H1 (cell line): ENCODE measurements around the gene CDC7. TPM values are rescaled to one million over a fixed set of nuclear protein-coding genes. Genes with fewer than 3 reads are reported as not detected.

Experiments
- CTCF ChIA-PET: fragments of 300-600 bp; sonication (Branson Sonifier 250); formaldehyde crosslinking; loops from one replicate; lab custom pipeline; 2021; ENCODE audit not compliant: partially characterized antibody; lab: Charles Lee
- POLR2A ChIA-PET: fragments of 300-600 bp; sonication (Branson Sonifier 250); formaldehyde crosslinking; loops from one replicate; lab custom pipeline; 2021; ENCODE audit warnings: inconsistent platforms; ENCODE audit not compliant: partially characterized antibody; lab: Charles Lee
- DNase-seq, 2 experiments: peaks; one replicate each; pipeline versions ENCODE4 v3.0.0 to v3.0.0-alpha.2; 2010 to 2022; ENCODE audit warnings: low spot score in 2 of 2, low read depth in 1 of 2, mixed read lengths in 1 of 2
- FAIRE-seq: peaks from 2 replicates; lab custom pipeline; 2011; peaks lifted over from hg19 to GRCh38; lab: Jason Lieb, UNC
- H2AFZ ChIP-seq: 2 replicates; pipeline ENCODE4 v1.8.1; 2012; ENCODE audit warnings: low read length, inconsistent platforms
- H2AK5ac ChIP-seq: 2 replicates; pipeline ENCODE4 v1.6.1; 2013; ENCODE audit warnings: low read depth, low read length
- H2BK120ac ChIP-seq: replicated peaks from 2 replicates; pipeline ENCODE3; 2013; ENCODE audit warnings: low read depth, low read length, inconsistent platforms
- H2BK12ac ChIP-seq: 2 replicates; pipeline ENCODE4 v1.6.1; 2013; ENCODE audit warnings: low read depth, low read length
- H2BK15ac ChIP-seq: 2 replicates; pipeline ENCODE4 v1.6.1; 2013; ENCODE audit warnings: low read length
- H2BK20ac ChIP-seq: 2 replicates; pipeline ENCODE4 v1.6.1; 2013; ENCODE audit warnings: low read length
- H2BK5ac ChIP-seq: 2 replicates; pipeline ENCODE4 v1.6.1; 2013; ENCODE audit warnings: low read depth, low read length
- H3K14ac ChIP-seq: 2 replicates; pipeline ENCODE4 v1.6.1; 2013; ENCODE audit warnings: inconsistent platforms; ENCODE audit not compliant: insufficient read length
- H3K18ac ChIP-seq: 2 replicates; pipeline ENCODE4 v1.6.1; 2013; ENCODE audit warnings: low read length; ENCODE audit errors: extremely low read depth
- H3K23ac ChIP-seq: 2 replicates; pipeline ENCODE4 v1.6.1; 2013; ENCODE audit warnings: inconsistent platforms; ENCODE audit not compliant: insufficient read length
- H3K23me2 ChIP-seq: 2 replicates; pipeline ENCODE4 v1.6.1; 2013; ENCODE audit warnings: low read depth, low read length
- H3K27ac ChIP-seq: 2 replicates; pipeline ENCODE4 v1.6.1; 2011; ENCODE audit warnings: low read depth, low read length, inconsistent platforms
- H3K27me3 ChIP-seq, 4 experiments: replicated peaks in 1 of 4; 1 replicate in 1 of 4; 2 replicates in 3 of 4; pipeline versions ENCODE4 v1.6.1 to v1.8.1; 2011 to 2013; ENCODE audit warnings: low read length in 3 of 4, mild to moderate bottlenecking in 3 of 4, inconsistent platforms in 2 of 4, mixed read lengths in 2 of 4, moderate library complexity in 1 of 4; ENCODE audit not compliant: control insufficient read depth in 3 of 4, insufficient read depth in 3 of 4; ENCODE audit errors: extremely low read depth in 1 of 4
- H3K36me3 ChIP-seq, 4 experiments: 2 replicates each; pipeline versions ENCODE4 v1.6.1 to v1.8.1; 2011 to 2013; ENCODE audit warnings: mild to moderate bottlenecking in 4 of 4, low read length in 3 of 4, moderate library complexity in 2 of 4, control low read depth in 1 of 4, inconsistent platforms in 1 of 4; ENCODE audit not compliant: insufficient read depth in 4 of 4, control insufficient read depth in 2 of 4
- H3K4ac ChIP-seq: replicated peaks from 2 replicates; pipeline ENCODE3; 2013; ENCODE audit warnings: low read length, low read depth, mixed read lengths, inconsistent platforms; ENCODE audit not compliant: insufficient read length
- H3K4me1 ChIP-seq, 4 experiments: replicated peaks in 1 of 4; 1 replicate in 1 of 4; 2 replicates in 3 of 4; pipeline versions ENCODE4 v1.6.1 to v1.8.1; 2011 to 2013; ENCODE audit warnings: low read length in 3 of 4, inconsistent platforms in 2 of 4, mixed read lengths in 1 of 4; ENCODE audit not compliant: insufficient read depth in 4 of 4, control insufficient read depth in 3 of 4
- H3K4me2 ChIP-seq, 2 experiments: 2 replicates each; pipeline versions ENCODE4 v1.6.1 to v1.8.1; 2011 to 2013; ENCODE audit warnings: low read depth in 2 of 2, low read length in 2 of 2, control low read depth in 1 of 2, inconsistent platforms in 1 of 2, mild to moderate bottlenecking in 1 of 2; ENCODE audit not compliant: insufficient read depth in 1 of 2
- H3K4me3 ChIP-seq, 4 experiments: fragments of 200-600, 300-600 bp in 1 of 4; sonication (generic), shearing (Covaris generic), sonication (Bioruptor Twin) in 1 of 4; 2 replicates each; pipeline versions ENCODE4 v1.5.1 to v1.8.1; 2011 to 2016; ENCODE audit warnings: low read length in 4 of 4, low read depth in 3 of 4, control low read depth in 2 of 4, inconsistent platforms in 2 of 4, mild to moderate bottlenecking in 2 of 4, mixed read lengths in 1 of 4, moderate library complexity in 1 of 4; ENCODE audit not compliant: insufficient read depth in 2 of 4; ENCODE audit errors: extremely low read depth in 1 of 4
- H3K56ac ChIP-seq: replicated peaks from 2 replicates; pipeline ENCODE3; 2013; ENCODE audit warnings: low read depth, mild to moderate bottlenecking, mixed read lengths, low read length, inconsistent platforms; ENCODE audit not compliant: insufficient read length
- H3K79me1 ChIP-seq: 2 replicates; pipeline ENCODE4 v1.6.1; 2013; ENCODE audit warnings: low read depth, low read length, control low read depth
- H3K79me2 ChIP-seq, 2 experiments: 2 replicates each; pipeline versions ENCODE4 v1.6.1 to v1.8.1; 2012 to 2013; ENCODE audit warnings: low read length in 2 of 2, mild to moderate bottlenecking in 2 of 2, inconsistent platforms in 1 of 2; ENCODE audit not compliant: insufficient read depth in 2 of 2, control insufficient read depth in 1 of 2
- H3K9ac ChIP-seq, 4 experiments: replicated peaks in 1 of 4; 1 replicate in 1 of 4; 2 replicates in 3 of 4; pipeline versions ENCODE4 v1.6.1 to v1.8.1; 2011 to 2013; ENCODE audit warnings: low read depth in 3 of 4, low read length in 3 of 4, control low read depth in 2 of 4, mild to moderate bottlenecking in 2 of 4, moderate library complexity in 2 of 4, inconsistent platforms in 1 of 4; ENCODE audit errors: extremely low read depth in 1 of 4
- H3K9me3 ChIP-seq, 2 experiments: 2 replicates each; pipeline versions ENCODE4 v1.6.1 to v1.8.1; 2012 to 2013; ENCODE audit warnings: mild to moderate bottlenecking in 2 of 2, moderate library complexity in 2 of 2, control low read depth in 1 of 2, inconsistent platforms in 1 of 2, low read depth in 1 of 2, low read length in 1 of 2, mixed read lengths in 1 of 2; ENCODE audit not compliant: insufficient read depth in 2 of 2
- H4K20me1 ChIP-seq, 2 experiments: replicated peaks in 1 of 2; 2 replicates each; pipeline versions ENCODE3 to v1.8.1; 2011 to 2013; ENCODE audit warnings: inconsistent platforms in 2 of 2, low read length in 2 of 2, mild to moderate bottlenecking in 1 of 2; ENCODE audit not compliant: insufficient read depth in 2 of 2, control insufficient read depth in 1 of 2
- H4K5ac ChIP-seq: 2 replicates; pipeline ENCODE4 v1.6.1; 2013; ENCODE audit warnings: low read length, low read depth, mixed read lengths, inconsistent platforms; ENCODE audit not compliant: insufficient read length
- H4K8ac ChIP-seq: 2 replicates; pipeline ENCODE4 v1.8.0; 2013; ENCODE audit warnings: mild to moderate bottlenecking, moderate library complexity, low read length, inconsistent platforms; ENCODE audit not compliant: insufficient read depth; ENCODE audit errors: extremely low read depth
- H4K91ac ChIP-seq: replicated peaks from 2 replicates; pipeline ENCODE3; 2013; ENCODE audit warnings: low read length, mixed read lengths, inconsistent platforms; ENCODE audit not compliant: insufficient read length
- BCL11A ChIP-seq, 2 experiments: IDR thresholded peaks; one replicate each; pipeline ENCODE4 v1.6.1; 2011; ENCODE audit warnings: low read depth in 2 of 2, low read length in 2 of 2, mild to moderate bottlenecking in 2 of 2
- EZH2 ChIP-seq: fragments of 200-600 bp; sonication (generic); IDR thresholded peaks from 2 replicates; pipeline ENCODE4 v1.7.1; 2012; ENCODE audit warnings: low read depth, mild to moderate bottlenecking, moderate library complexity, low read length, inconsistent platforms; ENCODE audit not compliant: severe bottlenecking
- FOSL1 ChIP-seq: IDR thresholded peaks from 2 replicates; pipeline ENCODE4 v1.6.1; 2011; ENCODE audit warnings: mild to moderate bottlenecking, low read depth, low read length, moderate library complexity; ENCODE audit not compliant: insufficient read depth
- GABPA ChIP-seq: IDR thresholded peaks from 2 replicates; pipeline ENCODE4 v1.6.1; 2011; ENCODE audit warnings: mild to moderate bottlenecking, low read length, moderate library complexity, borderline replicate concordance; ENCODE audit not compliant: insufficient read depth
- HDAC2 ChIP-seq, 2 experiments: fragments of 300-600 bp in 1 of 2; sonication (generic) in 1 of 2; IDR thresholded peaks; 2 replicates each; pipeline ENCODE4 v1.6.1; 2011 to 2012; ENCODE audit warnings: low read depth in 2 of 2, low read length in 2 of 2, mild to moderate bottlenecking in 2 of 2, moderate library complexity in 2 of 2, borderline replicate concordance in 1 of 2, inconsistent platforms in 1 of 2
- MAFK ChIP-seq: IDR thresholded peaks from 2 replicates; pipeline ENCODE4 v1.6.1; 2012; ENCODE audit warnings: low read depth, mild to moderate bottlenecking, improper control_type of control experiment, low read length
- NRF1 ChIP-seq: IDR thresholded peaks from 2 replicates; pipeline ENCODE4 v1.6.1; 2011; ENCODE audit warnings: mild to moderate bottlenecking, low read depth, low read length, improper control_type of control experiment
- POU5F1 ChIP-seq: IDR thresholded peaks from 2 replicates; pipeline ENCODE4 v1.6.1; 2011; ENCODE audit warnings: low read depth, mild to moderate bottlenecking, low read length, moderate library complexity
- RAD21 ChIP-seq, 2 experiments: IDR thresholded peaks in 1 of 2; conservative IDR thresholded peaks in 1 of 2; 2 replicates each; pipeline ENCODE4 v1.6.1; 2011; ENCODE audit warnings: low read depth in 2 of 2, low read length in 2 of 2, improper control_type of control experiment in 1 of 2, inconsistent platforms in 1 of 2, mild to moderate bottlenecking in 1 of 2, moderate library complexity in 1 of 2
- SIRT6 ChIP-seq: IDR thresholded peaks from one replicate; pipeline ENCODE4 v1.7.1; 2012; ENCODE audit warnings: low read length, inconsistent platforms
- SP4 ChIP-seq: IDR thresholded peaks from 2 replicates; pipeline ENCODE4 v1.6.1; 2012; ENCODE audit warnings: low read length, inconsistent platforms
- SRF ChIP-seq: IDR thresholded peaks from 2 replicates; pipeline ENCODE4 v1.6.1; 2011; ENCODE audit warnings: mild to moderate bottlenecking, low read depth, low read length, moderate library complexity
- TCF12 ChIP-seq: IDR thresholded peaks from 2 replicates; pipeline ENCODE4 v1.6.1; 2011; ENCODE audit warnings: low read depth, mild to moderate bottlenecking, low read length
- YY1 ChIP-seq: IDR thresholded peaks from 2 replicates; pipeline ENCODE4 v1.6.1; 2011; ENCODE audit warnings: low read depth, mild to moderate bottlenecking, low read length
- WGBS, 2 experiments: shearing (Covaris generic) in 1 of 2; methylation state at CpG; one replicate each; pipeline versions ENCODE4 v1.1.6 to v1.1.7; 2013 to 2015; ENCODE audit warnings: low lambda C conversion rate in 2 of 2, mixed read lengths in 2 of 2, inconsistent platforms in 1 of 2, low coverage in 1 of 2, missing lambda C conversion rate in 1 of 2; ENCODE audit not compliant: insufficient replicate concordance in 2 of 2, insufficient coverage in 1 of 2, insufficient read length in 1 of 2; ENCODE audit errors: extremely low coverage in 1 of 2, missing lambda C conversion rate in 1 of 2; 5-methylcytosine and 5-hydroxymethylcytosine counted together
- polyA plus RNA-seq, 7 experiments: library from polyadenylated mRNA; depleted of rRNA in 3 of 7; stranded (reverse) in 5 of 7; unstranded in 2 of 7; fragments of >200 nt in 5 of 7; fragments of 200-250 nt in 2 of 7; gene quantifications; 1 replicate in 5 of 7; 2 replicates in 1 of 7; 4 replicates in 1 of 7; pipeline versions ENCODE4 v1.2.1 to v1.2.3, GENCODE V29; 2011 to 2013; ENCODE audit warnings: missing spikeins in 2 of 7, mixed read lengths in 2 of 7
- total RNA-seq: library from RNA; stranded (reverse); fragmentation: NEBNext Ultra II Directional; extraction: Animal tissue kit (Norgen Biotek cat#: 25700); gene quantifications from 2 replicates; pipeline ENCODE4 v1.2.1, GENCODE V29; 2021

Gene CDC7
- total and polyA plus RNA-seq, 2 of the 8 experiments (the other 6 are each of a cell fraction or from before 2014, with no cell fraction given) = 12.2 to 34.4 TPM

DNA sequence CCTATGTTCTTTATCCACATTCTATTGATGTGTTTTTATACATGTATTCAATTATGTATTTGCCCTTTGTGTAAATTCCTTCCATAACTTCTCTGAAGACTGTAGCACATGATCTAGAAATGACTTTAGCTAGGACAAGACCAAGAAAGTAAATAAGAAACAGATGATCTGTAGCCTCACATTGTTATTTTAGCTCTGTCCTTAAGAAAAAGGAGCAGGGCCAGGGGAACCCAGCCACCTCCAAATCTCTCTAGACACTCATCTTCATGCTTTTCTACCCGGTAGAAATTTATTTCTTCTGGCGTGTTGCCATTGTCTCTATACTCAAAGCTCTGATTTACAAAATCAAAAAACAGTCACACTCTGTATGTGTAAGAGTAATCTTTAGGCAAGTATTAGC lies 27.1 kb downstream of the CDC7 start:
- no peak overlapping the region for H3K18ac ChIP-seq
- no peak overlapping the region for H3K27ac ChIP-seq
- no peak overlapping the region for H4K91ac ChIP-seq
- no peaks in the 10 kb centered on the region for H3K9me3 ChIP-seq
- no peak overlapping the region for H2AFZ ChIP-seq
- H3K79me1 ChIP-seq = no peaks in the 10 kb centered on the region
- no peak overlapping the region for H3K9ac ChIP-seq
- H4K20me1 ChIP-seq = no peaks in the 10 kb centered on the region
- WGBS, 2 experiments = 95% methylated on average over 2 of the region's 2 CpGs; no CpG with 5 or more reads in 1 of the 2 experiments
- H2AK5ac ChIP-seq = no peak overlapping the region
- H3K36me3 ChIP-seq = peaks cover 0 to 12% (median 2%) of the 10 kb centered on the region in 4 experiments; a peak in 2 of 8 replicates
- H4K8ac ChIP-seq = no peak overlapping the region
- H3K14ac ChIP-seq = no peak overlapping the region
- H3K4me1 ChIP-seq = no peaks in the 10 kb centered on the region
- H3K4me2 ChIP-seq = no peak overlapping the region
- TF ChIP-seq MAFK (no peak), NRF1 (no peak), SIRT6 (no peak), YY1 (no peak), SRF (no peak), FOSL1 (no peak), SP4 (no peak), EZH2 (no peak), RAD21 (IDR thresholded peaks at IDR 0.05 in 1 of 2, conservative IDR thresholded peaks at IDR 0.05 in 1 of 2; ENCODE audit: low read depth in 2 of 2, low read length in 2 of 2) (no peak), HDAC2 (IDR thresholded peaks at IDR 0.05; ENCODE audit: borderline replicate concordance in 1 of 2, low read depth in 2 of 2, low read length in 2 of 2) (no peak), GABPA (no peak), POU5F1 (no peak), TCF12 (no peak), BCL11A (IDR thresholded peaks at IDR 0.05; ENCODE audit: low read depth in 2 of 2, low read length in 2 of 2) (no peak)
- no peak overlapping the region for H2BK15ac ChIP-seq
- H3K23ac ChIP-seq = no peak overlapping the region
- FAIRE-seq (no peak), DNase-seq (no peak)
- no peak overlapping the region for H2BK120ac ChIP-seq
- no peak overlapping the region for H3K56ac ChIP-seq
- no peaks in the 10 kb centered on the region for H3K27me3 ChIP-seq
- no peak overlapping the region for H2BK20ac ChIP-seq
- no peak overlapping the region for H4K5ac ChIP-seq
- H2BK5ac ChIP-seq = no peak overlapping the region
- H3K79me2 ChIP-seq = no peaks in the 10 kb centered on the region
- no peak overlapping the region for H3K4me3 ChIP-seq
- ChIA-PET POLR2A (no interaction called here), CTCF (interaction anchor here (0.5 to 0.6 kb wide), 2 partner anchors 75 to 405 kb away, joined by 3 read pairs; no protein-coding TSS in a partner anchor)
- H2BK12ac ChIP-seq = no peak overlapping the region
- no peaks in the 10 kb centered on the region for H3K23me2 ChIP-seq
- H3K4ac ChIP-seq = no peak overlapping the region
